LNCAP (cell line): ENCODE measurements around the gene YAP1.

ENCODE experiments used
- TF ChIP-seq, protein P1 (sequence below): fragments of 450-650 bp; IDR thresholded peaks from 2 replicates; pipeline ENCODE4 v1.5.1; 2017; ENCODE audit warnings: mild to moderate bottlenecking

Gene YAP1

DNA sequence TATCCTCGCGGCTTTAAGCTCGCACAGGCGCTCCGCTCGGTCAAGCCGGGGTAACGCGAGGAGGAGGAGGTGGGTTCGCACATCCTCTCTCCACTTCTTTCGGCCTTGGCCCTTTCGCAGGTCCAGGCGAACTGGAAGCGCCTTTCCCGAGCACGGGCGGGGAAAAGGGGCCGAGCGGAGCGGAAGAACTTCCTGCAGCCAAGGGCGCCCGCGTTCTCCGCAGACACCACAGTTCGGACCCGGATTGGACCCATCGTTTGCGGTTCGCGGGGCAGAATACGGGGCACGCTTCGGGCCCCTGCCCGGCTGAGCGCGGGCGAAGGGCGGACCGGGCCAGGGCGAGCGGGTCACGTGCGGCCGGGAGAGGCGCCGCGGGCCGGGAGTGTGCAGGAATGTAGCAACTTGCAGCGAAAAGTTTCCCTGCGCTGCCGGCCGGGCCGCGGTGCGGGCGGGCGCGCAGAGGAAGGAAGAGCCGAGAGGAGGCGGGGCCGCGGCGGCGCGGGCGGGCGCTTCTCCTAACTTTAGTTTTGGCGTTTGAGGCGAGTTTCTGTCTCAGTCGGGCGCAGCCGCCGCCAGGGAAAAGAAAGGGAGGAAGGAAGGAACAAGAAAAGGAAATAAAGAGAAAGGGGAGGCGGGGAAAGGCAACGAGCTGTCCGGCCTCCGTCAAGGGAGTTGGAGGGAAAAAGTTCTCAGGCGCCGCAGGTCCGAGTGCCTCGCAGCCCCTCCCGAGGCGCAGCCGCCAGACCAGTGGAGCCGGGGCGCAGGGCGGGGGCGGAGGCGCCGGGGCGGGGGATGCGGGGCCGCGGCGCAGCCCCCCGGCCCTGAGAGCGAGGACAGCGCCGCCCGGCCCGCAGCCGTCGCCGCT lies at the start of gene YAP1:
YAP1 (plus strand) TSS at position 552 of the 865 bp plus-strand sequence. CDS start 402 bp downstream, outside the sequence.
- TF ChIP-seq, protein P1, sequence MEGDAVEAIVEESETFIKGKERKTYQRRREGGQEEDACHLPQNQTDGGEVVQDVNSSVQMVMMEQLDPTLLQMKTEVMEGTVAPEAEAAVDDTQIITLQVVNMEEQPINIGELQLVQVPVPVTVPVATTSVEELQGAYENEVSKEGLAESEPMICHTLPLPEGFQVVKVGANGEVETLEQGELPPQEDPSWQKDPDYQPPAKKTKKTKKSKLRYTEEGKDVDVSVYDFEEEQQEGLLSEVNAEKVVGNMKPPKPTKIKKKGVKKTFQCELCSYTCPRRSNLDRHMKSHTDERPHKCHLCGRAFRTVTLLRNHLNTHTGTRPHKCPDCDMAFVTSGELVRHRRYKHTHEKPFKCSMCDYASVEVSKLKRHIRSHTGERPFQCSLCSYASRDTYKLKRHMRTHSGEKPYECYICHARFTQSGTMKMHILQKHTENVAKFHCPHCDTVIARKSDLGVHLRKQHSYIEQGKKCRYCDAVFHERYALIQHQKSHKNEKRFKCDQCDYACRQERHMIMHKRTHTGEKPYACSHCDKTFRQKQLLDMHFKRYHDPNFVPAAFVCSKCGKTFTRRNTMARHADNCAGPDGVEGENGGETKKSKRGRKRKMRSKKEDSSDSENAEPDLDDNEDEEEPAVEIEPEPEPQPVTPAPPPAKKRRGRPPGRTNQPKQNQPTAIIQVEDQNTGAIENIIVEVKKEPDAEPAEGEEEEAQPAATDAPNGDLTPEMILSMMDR: no peak

DNA sequence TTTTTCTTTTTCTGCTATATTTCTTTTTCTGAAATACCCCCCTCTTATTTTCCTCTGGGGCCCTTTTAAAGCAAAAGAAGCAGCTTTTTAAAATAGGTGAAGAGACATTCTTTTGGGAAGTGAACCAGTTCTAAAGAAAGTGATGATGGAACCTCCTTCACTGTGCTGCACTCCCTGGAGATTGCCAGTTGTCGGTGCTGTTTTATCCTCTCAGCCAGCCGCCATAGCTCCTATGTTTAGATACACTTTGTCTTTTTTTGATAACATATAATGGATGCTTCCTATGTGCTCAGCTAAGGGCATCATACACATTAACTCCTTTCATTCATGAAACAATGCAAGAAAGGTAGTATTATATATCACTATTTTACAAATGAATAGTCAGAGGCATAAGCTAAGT lies 49.0 kb upstream of the YAP1 start:
- TF ChIP-seq, protein P1: peak; percentile 50

- TF ChIP-seq, protein P1: no peak
Measured at GRCh38 chr11:102062106-102062505, 48.1 kb upstream of the YAP1 start.

DNA sequence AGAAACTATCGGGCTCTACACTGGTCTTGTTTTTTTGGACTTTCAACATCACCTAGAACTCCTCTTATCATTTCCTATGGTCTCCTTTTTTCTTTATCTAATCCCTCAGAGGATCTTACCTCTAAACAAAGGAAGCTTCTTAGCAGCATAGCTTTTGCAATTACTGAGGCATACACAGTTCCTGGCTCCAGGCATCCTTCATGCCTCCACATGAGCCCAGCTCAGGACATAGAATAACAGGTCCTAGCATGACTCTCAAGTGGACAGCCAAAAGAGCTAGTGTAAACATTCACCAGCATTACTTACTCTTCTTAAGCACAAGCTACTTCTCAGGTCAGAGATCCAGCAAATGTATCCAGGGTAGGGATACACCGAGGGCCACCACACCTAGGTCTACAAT lies 45.9 kb upstream of the YAP1 start:
- TF ChIP-seq, protein P1: no peak

DNA sequence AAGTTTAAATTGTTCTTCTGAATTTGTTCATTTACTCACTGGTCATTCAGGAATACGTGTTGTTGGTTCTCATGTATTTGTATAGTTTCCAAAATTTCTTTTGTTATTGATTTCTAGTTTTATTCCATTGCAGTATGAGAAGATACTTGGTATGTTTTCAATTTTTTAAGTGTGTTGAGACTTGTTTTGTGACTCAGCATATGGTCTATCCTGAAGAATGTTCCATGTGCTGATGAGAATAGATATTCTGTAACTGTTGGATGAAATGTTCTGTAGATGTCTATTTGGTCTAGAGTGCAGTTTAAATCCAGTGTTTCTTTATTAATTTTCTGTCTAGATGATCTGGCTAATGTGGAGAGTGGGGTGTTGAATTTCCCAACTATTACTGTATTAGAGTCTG lies 39.5 kb upstream of the YAP1 start:
- TF ChIP-seq, protein P1: no peak

DNA sequence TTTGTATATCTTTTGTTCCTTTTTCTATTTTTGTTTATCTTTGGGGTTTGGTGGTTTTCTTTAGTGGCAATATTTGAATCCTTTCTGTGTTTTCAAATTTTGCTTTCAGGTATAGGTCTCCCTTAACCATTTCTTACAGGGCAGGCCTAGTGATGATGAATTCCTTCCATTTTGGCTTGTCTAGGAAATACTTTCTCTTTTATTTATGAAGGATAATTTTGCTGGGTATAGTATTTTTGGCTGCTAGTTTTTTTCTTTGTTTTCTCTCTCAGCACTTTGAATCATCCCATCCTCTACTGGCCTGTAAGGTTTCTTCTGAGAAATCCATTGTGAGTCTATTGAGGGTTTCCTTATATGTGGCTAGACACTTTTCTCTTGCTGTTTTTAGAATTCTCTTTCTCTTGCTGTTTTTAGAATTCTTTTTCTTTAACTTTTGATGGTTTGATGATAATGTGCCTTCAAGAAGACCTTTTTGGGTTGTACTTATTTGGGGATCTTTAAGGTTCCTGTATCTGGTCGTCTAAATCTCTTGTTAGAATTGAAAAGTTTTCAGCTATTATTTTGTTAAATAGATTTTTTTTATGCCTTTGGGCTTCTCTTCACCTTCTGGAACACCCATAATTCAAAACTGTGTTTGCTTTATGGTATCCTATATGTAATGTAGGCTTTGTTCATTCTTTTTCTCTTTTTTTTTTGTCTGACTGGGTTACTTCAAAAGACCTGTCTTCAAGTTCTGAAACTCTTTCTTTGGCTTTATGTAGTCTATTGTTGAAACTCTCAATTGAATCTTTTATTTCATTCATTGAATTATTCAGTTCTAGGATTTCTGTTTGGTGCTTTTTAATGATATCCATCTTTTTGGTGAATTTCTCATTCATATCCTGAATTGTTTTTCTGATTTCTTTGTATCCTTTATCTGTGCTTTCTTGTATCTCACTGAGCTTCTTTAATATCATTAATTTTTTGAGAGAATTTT lies 38.5 kb upstream of the YAP1 start:
- TF ChIP-seq, protein P1: no peak

DNA sequence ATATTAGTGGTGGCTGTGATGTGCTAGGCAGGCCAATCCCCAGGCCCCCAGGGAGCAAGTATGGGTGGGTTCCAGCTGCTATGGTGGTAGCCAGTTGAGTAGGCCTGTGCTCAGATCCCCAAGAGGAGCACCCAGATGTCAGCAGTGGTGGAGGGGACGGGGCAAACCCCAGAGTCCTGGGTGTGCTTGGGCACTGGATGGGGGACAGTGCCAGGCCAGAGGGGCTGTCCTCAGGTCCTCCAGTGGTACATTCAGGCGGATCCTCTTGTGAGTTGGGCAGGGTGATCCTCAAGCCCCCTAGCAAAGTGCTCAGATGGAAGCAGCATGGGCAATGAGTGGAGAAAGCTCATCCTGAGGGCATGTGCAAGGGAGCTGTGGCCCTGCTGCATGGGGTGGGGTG lies 37.0 kb upstream of the YAP1 start:
- TF ChIP-seq, protein P1: no peak
